HL-60 (cell line): ENCODE results near the gene FAM81B.
"Not testable (repeated sequence)": the region's sequence is repeated elsewhere in the genome, so short reads cannot be mapped to it uniquely, and the experiment has no call there.

ENCODE experiments used
- DNase-seq, 2 experiments: peaks; one replicate each; pipeline ENCODE4 v3.0.0-alpha.2; 2010 to 2020; ENCODE audit warnings: low read depth in 1 of 2, low spot score in 1 of 2
- H3K27ac ChIP-seq: fragments of 250-450 bp; sonication (Bioruptor Pico); replicated peaks from 2 replicates; pipeline ENCODE4 v1.5.1; 2020; ENCODE audit warnings: mild to moderate bottlenecking, moderate library complexity
- H3K27me3 ChIP-seq: fragments of 250-450 bp; sonication (Bioruptor Pico); 2 replicates; pipeline ENCODE4 v1.5.1; 2021; ENCODE audit warnings: mild to moderate bottlenecking, moderate library complexity; ENCODE audit not compliant: insufficient read depth, poor library complexity, severe bottlenecking
- H3K4me3 ChIP-seq: replicated peaks from 2 replicates; pipeline ENCODE4 v1.5.1; 2011; ENCODE audit warnings: mild to moderate bottlenecking, control low read depth, low read length; ENCODE audit not compliant: insufficient read depth
- GABPA ChIP-seq: IDR thresholded peaks from 2 replicates; pipeline ENCODE4 v1.6.1; 2012; ENCODE audit warnings: low read depth
- POLR2AphosphoS5 ChIP-seq: IDR thresholded peaks from 2 replicates; pipeline ENCODE4 v1.6.1; 2012; ENCODE audit warnings: low read depth
- SPI1 ChIP-seq: IDR thresholded peaks from 2 replicates; pipeline ENCODE4 v1.6.1; 2012; ENCODE audit warnings: low read depth, mild to moderate bottlenecking, borderline replicate concordance
- long read RNA-seq: library from polyadenylated mRNA; unstranded; transcript quantifications from one replicate; pipeline ENCODE4 v2.0.0, GENCODE V29; 2020
- TF ChIP-seq, protein P1 (sequence below): IDR thresholded peaks from one replicate; pipeline ENCODE4 v1.5.1; 2011; ENCODE audit warnings: low read length, control low read depth, inconsistent platforms; ENCODE audit not compliant: insufficient read depth
- TF ChIP-seq, protein P2 (sequence below): IDR thresholded peaks from 2 replicates; pipeline ENCODE4 v1.6.1; 2012; ENCODE audit warnings: low read depth; ENCODE audit not compliant: insufficient replicate concordance

Gene FAM81B, protein sequence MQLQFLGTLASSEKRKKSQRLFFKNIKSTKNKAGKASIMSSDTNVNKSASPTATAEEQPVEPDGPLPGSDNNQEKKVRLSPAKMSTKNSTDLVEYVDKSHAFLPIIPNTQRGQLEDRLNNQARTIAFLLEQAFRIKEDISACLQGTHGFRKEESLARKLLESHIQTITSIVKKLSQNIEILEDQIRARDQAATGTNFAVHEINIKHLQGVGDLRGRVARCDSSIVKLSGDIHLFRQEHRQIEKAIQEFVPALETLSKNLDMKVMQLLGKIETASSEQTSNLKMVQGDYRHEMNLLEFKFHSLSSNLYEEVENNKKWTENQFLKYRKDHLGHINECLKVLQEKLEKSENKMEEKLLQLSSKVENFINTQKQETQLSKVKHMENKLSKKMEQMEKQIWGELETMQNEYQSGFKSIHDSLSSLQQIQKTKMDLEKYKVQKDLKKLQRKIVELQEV
- long read RNA-seq, result 0 reads

DNA sequence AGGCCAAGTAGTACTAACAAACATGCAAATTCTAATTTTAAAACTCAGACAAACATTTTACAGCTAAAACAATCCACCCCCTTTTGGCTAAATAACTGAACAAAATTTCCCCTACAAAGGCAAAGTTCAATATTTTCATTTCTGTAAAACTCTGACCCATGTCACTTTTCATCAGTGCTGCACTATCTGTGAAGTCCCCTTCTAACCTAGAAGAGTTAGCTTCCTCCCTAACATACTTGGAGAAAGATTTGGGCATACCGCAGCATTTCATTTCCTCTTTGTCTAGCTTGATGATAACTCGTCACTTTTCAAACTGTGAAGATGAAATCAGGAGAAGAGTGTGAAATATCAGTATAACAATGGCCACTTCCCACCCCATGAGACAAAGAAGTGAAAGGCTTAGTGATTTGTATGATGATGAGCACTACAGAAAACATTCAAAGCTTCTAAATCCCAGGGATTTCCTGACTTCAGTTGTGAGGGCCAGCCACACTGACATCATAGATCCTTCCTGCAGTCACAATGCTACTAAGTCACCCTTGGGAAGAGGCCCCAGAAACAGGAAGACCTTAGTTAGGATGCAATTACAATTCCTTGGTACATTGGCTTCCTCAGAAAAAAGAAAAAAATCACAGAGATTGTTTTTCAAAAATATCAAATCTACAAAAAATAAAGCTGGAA, at the start of gene FAM81B:
Gene FAM81B (plus strand): TSS at position 555 of the 681 bp plus-strand sequence. CDS start 24 bp downstream, at position 579.
- no peak for DNase-seq
- H3K27ac ChIP-seq, result no peak within 1 kb of the TSS
- no peak for TF ChIP-seq POLR2AphosphoS5
- TF ChIP-seq, protein P1, sequence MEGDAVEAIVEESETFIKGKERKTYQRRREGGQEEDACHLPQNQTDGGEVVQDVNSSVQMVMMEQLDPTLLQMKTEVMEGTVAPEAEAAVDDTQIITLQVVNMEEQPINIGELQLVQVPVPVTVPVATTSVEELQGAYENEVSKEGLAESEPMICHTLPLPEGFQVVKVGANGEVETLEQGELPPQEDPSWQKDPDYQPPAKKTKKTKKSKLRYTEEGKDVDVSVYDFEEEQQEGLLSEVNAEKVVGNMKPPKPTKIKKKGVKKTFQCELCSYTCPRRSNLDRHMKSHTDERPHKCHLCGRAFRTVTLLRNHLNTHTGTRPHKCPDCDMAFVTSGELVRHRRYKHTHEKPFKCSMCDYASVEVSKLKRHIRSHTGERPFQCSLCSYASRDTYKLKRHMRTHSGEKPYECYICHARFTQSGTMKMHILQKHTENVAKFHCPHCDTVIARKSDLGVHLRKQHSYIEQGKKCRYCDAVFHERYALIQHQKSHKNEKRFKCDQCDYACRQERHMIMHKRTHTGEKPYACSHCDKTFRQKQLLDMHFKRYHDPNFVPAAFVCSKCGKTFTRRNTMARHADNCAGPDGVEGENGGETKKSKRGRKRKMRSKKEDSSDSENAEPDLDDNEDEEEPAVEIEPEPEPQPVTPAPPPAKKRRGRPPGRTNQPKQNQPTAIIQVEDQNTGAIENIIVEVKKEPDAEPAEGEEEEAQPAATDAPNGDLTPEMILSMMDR, result no peak
- TF ChIP-seq, protein P2, sequence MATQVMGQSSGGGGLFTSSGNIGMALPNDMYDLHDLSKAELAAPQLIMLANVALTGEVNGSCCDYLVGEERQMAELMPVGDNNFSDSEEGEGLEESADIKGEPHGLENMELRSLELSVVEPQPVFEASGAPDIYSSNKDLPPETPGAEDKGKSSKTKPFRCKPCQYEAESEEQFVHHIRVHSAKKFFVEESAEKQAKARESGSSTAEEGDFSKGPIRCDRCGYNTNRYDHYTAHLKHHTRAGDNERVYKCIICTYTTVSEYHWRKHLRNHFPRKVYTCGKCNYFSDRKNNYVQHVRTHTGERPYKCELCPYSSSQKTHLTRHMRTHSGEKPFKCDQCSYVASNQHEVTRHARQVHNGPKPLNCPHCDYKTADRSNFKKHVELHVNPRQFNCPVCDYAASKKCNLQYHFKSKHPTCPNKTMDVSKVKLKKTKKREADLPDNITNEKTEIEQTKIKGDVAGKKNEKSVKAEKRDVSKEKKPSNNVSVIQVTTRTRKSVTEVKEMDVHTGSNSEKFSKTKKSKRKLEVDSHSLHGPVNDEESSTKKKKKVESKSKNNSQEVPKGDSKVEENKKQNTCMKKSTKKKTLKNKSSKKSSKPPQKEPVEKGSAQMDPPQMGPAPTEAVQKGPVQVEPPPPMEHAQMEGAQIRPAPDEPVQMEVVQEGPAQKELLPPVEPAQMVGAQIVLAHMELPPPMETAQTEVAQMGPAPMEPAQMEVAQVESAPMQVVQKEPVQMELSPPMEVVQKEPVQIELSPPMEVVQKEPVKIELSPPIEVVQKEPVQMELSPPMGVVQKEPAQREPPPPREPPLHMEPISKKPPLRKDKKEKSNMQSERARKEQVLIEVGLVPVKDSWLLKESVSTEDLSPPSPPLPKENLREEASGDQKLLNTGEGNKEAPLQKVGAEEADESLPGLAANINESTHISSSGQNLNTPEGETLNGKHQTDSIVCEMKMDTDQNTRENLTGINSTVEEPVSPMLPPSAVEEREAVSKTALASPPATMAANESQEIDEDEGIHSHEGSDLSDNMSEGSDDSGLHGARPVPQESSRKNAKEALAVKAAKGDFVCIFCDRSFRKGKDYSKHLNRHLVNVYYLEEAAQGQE, result no peak
- no peak for TF ChIP-seq GABPA
- no peak for TF ChIP-seq SPI1

DNA sequence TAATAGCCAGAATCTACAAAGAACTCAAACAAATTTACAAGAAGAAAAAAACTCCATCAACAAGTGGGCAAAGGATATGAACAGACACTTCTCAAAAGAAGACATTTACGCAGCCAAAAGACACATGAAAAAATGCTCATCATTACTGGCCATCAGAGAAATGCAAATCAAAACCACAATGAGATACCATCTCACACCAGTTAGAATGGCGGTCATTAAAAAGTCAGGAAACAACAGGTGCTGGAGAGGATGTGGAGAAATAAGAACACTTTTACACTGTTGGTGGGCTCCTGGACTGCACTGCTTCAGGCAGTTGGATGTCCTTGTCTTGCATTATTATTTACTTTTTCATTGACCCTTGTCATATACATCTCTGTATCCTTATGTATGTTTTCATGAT, 49.7 kb upstream of the FAM81B start:
- not testable (repeated sequence) for DNase-seq, H3K4me3 ChIP-seq, H3K27me3 ChIP-seq, H3K27ac ChIP-seq

More for the DNA sequence above, at the start of gene FAM81B:
- no peak within 1 kb of the TSS for H3K4me3 ChIP-seq
- no peaks in the 10 kb centered on the region for H3K27me3 ChIP-seq

DNA sequence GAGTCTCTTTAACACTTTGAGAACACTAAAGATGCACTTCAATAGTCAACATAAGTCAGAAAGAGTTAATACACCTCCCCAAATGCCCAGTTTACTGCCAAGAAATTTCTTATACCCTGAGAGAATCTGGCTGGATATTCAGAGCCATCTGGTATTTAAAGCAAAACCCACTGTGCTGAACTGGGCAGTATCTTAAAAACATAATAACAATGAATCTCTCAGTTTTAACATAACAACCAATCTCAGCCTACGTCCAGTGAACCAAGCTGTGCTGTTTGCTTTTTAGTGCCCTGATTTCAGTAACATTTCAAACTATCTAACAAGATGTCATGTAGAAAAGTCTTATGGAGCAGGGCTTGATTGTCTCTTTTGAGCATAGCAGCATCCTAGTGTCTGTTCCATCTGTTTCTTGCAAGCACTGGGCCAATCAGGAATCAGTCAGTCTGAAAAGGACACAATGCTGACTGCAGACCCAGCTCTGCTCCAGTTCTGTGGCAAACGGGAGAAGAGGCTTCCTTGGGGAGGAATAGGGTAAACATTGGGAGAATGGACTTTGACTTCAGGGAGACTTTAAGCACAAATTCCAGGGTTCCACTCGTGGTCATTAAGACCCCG, 43.6 kb upstream of the FAM81B start:
- H3K27me3 ChIP-seq, result no peaks in the 10 kb centered on the region
- DNase-seq, result no peak
- TF ChIP-seq GABPA (no peak), POLR2AphosphoS5 (no peak), SPI1 (no peak)
- TF ChIP-seq, protein P2, result no peak
- TF ChIP-seq, protein P1, result no peak
- H3K27ac ChIP-seq, result no peak overlapping the region
- H3K4me3 ChIP-seq, result no peak overlapping the region

DNA sequence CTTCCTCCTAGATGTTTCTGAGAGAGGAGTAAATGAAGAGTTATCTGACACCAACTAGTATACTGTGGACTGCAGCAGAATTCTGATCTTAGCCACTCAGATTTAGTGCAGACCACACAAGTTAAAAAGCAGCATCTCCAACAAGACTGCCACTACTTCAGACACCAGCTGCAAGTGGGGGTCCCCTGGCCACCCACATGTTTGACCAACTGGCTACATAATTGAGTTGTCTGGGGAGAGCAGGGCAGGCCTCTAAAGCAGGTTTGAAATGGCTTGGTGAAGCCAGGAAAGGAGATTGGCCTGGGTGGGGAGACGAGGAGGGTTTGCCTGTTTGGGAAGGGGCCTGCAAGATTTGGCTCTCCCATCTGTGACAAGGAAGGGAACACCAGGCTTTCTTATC, 40.5 kb upstream of the FAM81B start:
- DNase-seq, result no peak
- no peak for TF ChIP-seq SPI1

More for the DNA sequence above, 40.5 kb upstream of the FAM81B start:
- Histone ChIP-seq H3K27ac (no peak overlapping the region), H3K4me3 (no peak overlapping the region), H3K27me3 (no peaks in the 10 kb centered on the region)
